ENCODE data around the gene STK11IP.

Gene STK11IP

DNA sequence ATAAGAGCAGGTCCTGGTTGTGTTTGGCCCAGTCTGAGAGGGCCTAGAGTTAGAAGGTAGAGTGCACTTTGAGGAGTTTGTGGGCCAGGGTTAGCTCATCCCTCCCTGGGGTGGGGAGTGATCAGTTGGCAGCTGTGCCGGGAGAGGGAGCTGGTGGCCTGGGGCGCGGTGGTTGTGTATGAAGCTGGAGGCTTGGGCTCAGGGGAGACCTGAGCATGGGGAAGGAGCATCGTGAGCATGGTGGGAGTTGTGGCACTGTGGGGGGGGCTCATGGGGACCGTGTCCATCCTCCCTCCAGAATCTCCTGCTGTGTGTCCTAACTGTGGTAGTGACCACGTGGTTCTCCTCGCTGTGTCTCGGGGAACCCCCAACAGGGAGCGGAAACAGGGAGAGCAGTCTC lies 13.6 kb downstream of the STK11IP start:
- H3K9me3 ChIP-seq (ENCODE audit: insufficient read depth, low read length), result no peaks in the 10 kb centered on the region
- H3K4me3 ChIP-seq (ENCODE audit: insufficient read length, low read depth), result no peak overlapping the region
- H3K4me1 ChIP-seq (ENCODE audit: insufficient read depth, insufficient read length), result peaks cover 16% of the 10 kb centered on the region
- no peaks in the 10 kb centered on the region for H3K27me3 ChIP-seq (ENCODE audit: insufficient read depth, insufficient read length)
- DNase-seq (ENCODE audit: low read depth, low spot score), result no peak
- H3K36me3 ChIP-seq (ENCODE audit: insufficient read depth, insufficient read length, low read length), result peaks cover 82% of the 10 kb centered on the region
- TF ChIP-seq ZNF274 (IDR thresholded peaks at IDR 0.05; ENCODE audit: low read depth, low read length) (no peak), SUZ12 (IDR thresholded peaks at IDR 0.05; ENCODE audit: extremely low read depth, insufficient read depth, insufficient read length) (no peak), YY1 (IDR thresholded peaks at IDR 0.05; ENCODE audit: insufficient read depth, insufficient read length) (no peak)
- no peak overlapping the region for H3K9ac ChIP-seq (ENCODE audit: insufficient read length, low read depth)

DNA sequence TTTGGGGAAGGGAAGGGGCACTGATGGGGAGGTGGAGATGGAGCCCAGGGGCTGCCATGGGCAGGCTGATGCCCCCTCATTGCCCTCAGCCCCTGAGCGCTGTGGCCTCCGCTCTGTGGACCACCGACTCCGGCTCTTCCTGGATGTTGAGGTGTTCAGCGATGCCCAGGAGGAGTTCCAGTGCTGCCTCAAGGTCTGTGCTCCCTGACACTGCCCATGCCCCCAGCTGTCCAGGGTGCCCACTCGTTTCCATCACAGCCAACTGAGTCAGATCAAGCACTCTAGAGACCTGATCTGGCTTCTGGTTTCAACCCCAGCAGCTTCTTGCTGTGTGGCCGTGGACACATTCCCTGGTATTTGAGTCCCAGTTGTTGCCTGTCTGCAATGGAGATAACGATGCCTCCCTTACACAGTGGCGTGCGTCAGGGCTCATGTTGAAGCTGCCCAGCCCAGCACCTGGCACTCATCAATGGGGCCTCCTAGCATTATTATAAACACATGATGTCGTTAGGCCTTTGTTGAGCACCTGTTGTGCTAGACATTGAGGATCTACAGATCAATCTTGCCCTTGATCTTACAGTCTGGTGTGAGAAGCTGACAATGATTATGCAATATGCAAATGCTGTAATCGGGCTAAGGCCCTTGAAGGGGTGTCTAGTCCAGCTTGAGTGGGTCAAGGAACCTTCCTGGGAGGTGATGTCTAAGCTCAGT lies 14.4 kb downstream of the STK11IP start:
- Histone ChIP-seq H3K4me1 (ENCODE audit: insufficient read depth, insufficient read length) (peaks cover 16% of the 10 kb centered on the region), H3K9ac (ENCODE audit: insufficient read length, low read depth) (no peak overlapping the region), H3K9me3 (ENCODE audit: insufficient read depth, low read length) (no peaks in the 10 kb centered on the region), H3K27me3 (ENCODE audit: insufficient read depth, insufficient read length) (no peaks in the 10 kb centered on the region), H3K36me3 (ENCODE audit: insufficient read depth, insufficient read length, low read length) (peaks cover 80% of the 10 kb centered on the region), H3K4me3 (ENCODE audit: insufficient read length, low read depth) (no peak overlapping the region)
- no peak for DNase-seq (ENCODE audit: low read depth, low spot score)
- TF ChIP-seq YY1 (IDR thresholded peaks at IDR 0.05; ENCODE audit: insufficient read depth, insufficient read length) (no peak), ZNF274 (IDR thresholded peaks at IDR 0.05; ENCODE audit: low read depth, low read length) (no peak), SUZ12 (IDR thresholded peaks at IDR 0.05; ENCODE audit: extremely low read depth, insufficient read depth, insufficient read length) (no peak)

DNA sequence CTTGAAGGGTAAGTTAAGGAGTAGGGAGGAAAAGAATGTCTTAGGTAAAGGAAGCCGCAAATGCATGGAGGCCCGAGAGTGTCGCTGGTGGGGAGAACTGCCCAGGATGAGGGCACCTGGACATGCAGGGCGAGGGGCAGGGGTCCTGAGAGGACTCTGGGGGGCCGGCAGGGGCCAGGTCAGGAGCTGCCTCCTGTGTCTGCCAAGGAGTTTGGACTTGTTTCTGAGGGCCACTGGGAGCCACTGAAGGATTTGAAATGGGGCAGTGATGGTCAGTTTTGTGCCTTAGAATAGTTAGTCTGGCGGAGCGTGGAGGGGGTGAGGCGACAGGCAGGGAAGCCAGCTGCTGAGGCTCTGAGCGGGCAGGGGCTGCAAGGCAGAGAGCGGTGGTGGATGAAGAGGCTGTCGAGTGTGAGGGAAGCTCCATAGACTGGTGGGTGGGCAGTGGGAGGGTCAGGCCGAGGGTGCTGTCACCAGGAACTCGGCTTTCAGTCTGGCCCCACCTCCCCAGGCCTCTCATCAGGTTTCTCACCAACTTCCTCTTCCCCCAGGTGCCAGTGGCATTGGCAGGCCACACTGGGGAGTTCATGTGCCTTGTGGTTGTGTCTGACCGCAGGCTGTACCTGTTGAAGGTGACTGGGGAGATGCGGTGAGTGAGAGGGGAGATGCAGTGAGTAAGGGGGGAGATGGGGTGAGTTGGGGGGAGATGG lies 15.1 kb downstream of the STK11IP start:
- H3K9me3 ChIP-seq (ENCODE audit: insufficient read depth, low read length), result no peaks in the 10 kb centered on the region
- peaks cover 15% of the 10 kb centered on the region for H3K4me1 ChIP-seq (ENCODE audit: insufficient read depth, insufficient read length)
- DNase-seq (ENCODE audit: low read depth, low spot score), result no peak
- TF ChIP-seq YY1 (IDR thresholded peaks at IDR 0.05; ENCODE audit: insufficient read depth, insufficient read length) (no peak), SUZ12 (IDR thresholded peaks at IDR 0.05; ENCODE audit: extremely low read depth, insufficient read depth, insufficient read length) (no peak), ZNF274 (IDR thresholded peaks at IDR 0.05; ENCODE audit: low read depth, low read length) (no peak)
- H3K9ac ChIP-seq (ENCODE audit: insufficient read length, low read depth), result no peak overlapping the region
- H3K36me3 ChIP-seq (ENCODE audit: insufficient read depth, insufficient read length, low read length), result peaks cover 79% of the 10 kb centered on the region
- H3K4me3 ChIP-seq (ENCODE audit: insufficient read length, low read depth), result no peak overlapping the region
- H3K27me3 ChIP-seq (ENCODE audit: insufficient read depth, insufficient read length), result no peaks in the 10 kb centered on the region

DNA sequence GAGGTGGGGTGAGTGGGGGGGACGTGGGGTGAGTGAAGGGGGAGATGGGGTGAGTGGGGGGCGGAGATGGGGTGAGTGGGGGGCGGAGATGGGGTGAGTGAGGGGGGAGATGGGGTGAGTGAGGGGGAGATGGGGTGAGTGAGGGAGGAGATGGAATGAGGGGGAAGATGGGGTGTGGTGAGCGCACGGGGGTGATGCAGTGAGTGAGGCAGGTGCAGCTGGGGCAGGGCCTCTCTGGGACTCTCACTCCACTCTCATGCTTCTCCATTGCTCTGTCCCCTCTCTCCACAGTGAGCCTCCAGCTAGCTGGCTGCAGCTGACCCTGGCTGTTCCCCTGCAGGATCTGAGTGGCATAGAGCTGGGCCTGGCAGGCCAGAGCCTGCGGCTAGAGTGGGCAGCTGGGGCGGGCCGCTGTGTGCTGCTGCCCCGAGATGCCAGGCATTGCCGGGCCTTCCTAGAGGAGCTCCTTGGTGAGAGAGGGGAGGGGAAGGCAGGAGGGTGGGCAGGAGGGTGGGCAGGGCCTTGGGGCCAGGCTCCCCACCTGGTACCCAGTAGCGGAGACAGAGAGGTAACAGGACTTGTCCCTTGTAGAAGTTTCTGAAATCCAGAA lies 15.9 kb downstream of the STK11IP start:
- Histone ChIP-seq H3K9ac (ENCODE audit: insufficient read length, low read depth) (no peak overlapping the region), H3K4me1 (ENCODE audit: insufficient read depth, insufficient read length) (peaks cover 13% of the 10 kb centered on the region), H3K27me3 (ENCODE audit: insufficient read depth, insufficient read length) (no peaks in the 10 kb centered on the region), H3K4me3 (ENCODE audit: insufficient read length, low read depth) (no peak overlapping the region), H3K9me3 (ENCODE audit: insufficient read depth, low read length) (no peaks in the 10 kb centered on the region), H3K36me3 (ENCODE audit: insufficient read depth, insufficient read length, low read length) (peaks cover 71% of the 10 kb centered on the region)
- DNase-seq (ENCODE audit: low read depth, low spot score), result no peak
- TF ChIP-seq ZNF274 (IDR thresholded peaks at IDR 0.05; ENCODE audit: low read depth, low read length), result no peak
- no peak for TF ChIP-seq YY1 (IDR thresholded peaks at IDR 0.05; ENCODE audit: insufficient read depth, insufficient read length)
- no peak for TF ChIP-seq SUZ12 (IDR thresholded peaks at IDR 0.05; ENCODE audit: extremely low read depth, insufficient read depth, insufficient read length)

DNA sequence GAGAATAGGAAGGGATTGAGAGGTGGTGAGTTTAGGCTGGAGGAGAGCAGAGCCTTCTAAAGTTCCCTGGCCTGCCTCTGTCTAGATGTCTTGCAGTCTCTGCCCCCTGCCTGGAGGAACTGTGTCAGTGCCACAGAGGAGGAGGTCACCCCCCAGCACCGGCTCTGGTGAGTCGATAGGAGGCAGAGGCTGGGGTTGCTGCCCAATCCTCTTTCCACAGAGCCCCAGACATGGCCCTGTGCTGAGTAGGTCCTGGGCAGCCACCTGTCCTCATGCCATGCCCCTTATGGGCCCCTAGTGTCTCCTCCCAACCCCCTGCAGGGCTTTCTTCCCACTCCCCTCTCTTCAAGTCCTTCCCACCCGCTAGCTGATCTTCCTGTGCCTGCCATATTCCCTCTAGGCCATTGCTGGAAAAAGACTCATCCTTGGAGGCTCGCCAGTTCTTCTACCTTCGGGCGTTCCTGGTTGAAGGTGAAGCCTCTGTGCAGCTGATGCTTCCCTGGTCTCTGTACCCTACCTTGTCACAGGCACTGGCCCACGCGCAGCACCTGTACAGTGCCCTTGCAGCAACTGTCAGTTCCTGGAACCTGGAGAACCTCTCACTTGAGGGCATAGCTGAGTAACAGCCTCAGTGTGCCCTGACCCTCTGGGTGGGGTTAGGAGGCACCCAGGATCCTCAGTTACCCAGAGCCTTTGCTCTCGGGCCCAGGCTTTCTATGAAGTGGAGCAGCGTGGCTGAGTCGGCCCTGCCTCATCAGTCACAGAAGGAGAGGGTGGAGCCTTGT lies 16.6 kb downstream of the STK11IP start:
- peaks cover 64% of the 10 kb centered on the region for H3K36me3 ChIP-seq (ENCODE audit: insufficient read depth, insufficient read length, low read length)

DNA sequence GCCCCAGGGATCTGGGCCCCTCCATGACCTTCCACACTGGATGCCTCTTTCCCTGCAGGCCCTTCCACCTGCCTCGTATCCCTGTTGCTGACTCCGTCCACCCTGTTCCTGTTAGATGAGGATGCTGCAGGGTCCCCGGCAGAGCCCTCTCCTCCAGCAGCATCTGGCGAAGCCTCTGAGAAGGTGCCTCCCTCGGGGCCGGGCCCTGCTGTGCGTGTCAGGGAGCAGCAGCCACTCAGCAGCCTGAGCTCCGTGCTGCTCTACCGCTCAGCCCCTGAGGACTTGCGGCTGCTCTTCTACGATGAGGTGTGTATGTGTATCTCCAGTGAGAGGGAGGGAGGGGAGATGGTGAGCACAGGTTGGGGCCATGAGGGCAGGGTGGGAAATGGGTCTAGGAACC lies 17.4 kb downstream of the STK11IP start:
- no peaks in the 10 kb centered on the region for H3K9me3 ChIP-seq (ENCODE audit: insufficient read depth, low read length)
- peaks cover 59% of the 10 kb centered on the region for H3K36me3 ChIP-seq (ENCODE audit: insufficient read depth, insufficient read length, low read length)
- no peak overlapping the region for H3K9ac ChIP-seq (ENCODE audit: insufficient read length, low read depth)
- no peak overlapping the region for H3K4me3 ChIP-seq (ENCODE audit: insufficient read length, low read depth)
- no peak for DNase-seq (ENCODE audit: low read depth, low spot score)
- no peaks in the 10 kb centered on the region for H3K27me3 ChIP-seq (ENCODE audit: insufficient read depth, insufficient read length)
- TF ChIP-seq SUZ12 (IDR thresholded peaks at IDR 0.05; ENCODE audit: extremely low read depth, insufficient read depth, insufficient read length) (no peak), YY1 (IDR thresholded peaks at IDR 0.05; ENCODE audit: insufficient read depth, insufficient read length) (no peak), ZNF274 (IDR thresholded peaks at IDR 0.05; ENCODE audit: low read depth, low read length) (no peak)
- H3K4me1 ChIP-seq (ENCODE audit: insufficient read depth, insufficient read length), result peaks cover 10% of the 10 kb centered on the region

More for the DNA sequence above, 16.6 kb downstream of the STK11IP start:
- Histone ChIP-seq H3K27me3 (ENCODE audit: insufficient read depth, insufficient read length) (no peaks in the 10 kb centered on the region), H3K4me1 (ENCODE audit: insufficient read depth, insufficient read length) (peaks cover 12% of the 10 kb centered on the region), H3K4me3 (ENCODE audit: insufficient read length, low read depth) (no peak overlapping the region), H3K9ac (ENCODE audit: insufficient read length, low read depth) (no peak overlapping the region), H3K9me3 (ENCODE audit: insufficient read depth, low read length) (no peaks in the 10 kb centered on the region)
- no peak for TF ChIP-seq ZNF274 (IDR thresholded peaks at IDR 0.05; ENCODE audit: low read depth, low read length)
- no peak for TF ChIP-seq SUZ12 (IDR thresholded peaks at IDR 0.05; ENCODE audit: extremely low read depth, insufficient read depth, insufficient read length)
- no peak for TF ChIP-seq YY1 (IDR thresholded peaks at IDR 0.05; ENCODE audit: insufficient read depth, insufficient read length)
- DNase-seq (ENCODE audit: low read depth, low spot score), result no peak

All from NT2/D1 (cell line).